ENCODE results near the gene SYNRG. TPM values are rescaled to one million over a fixed set of nuclear protein-coding genes. Genes with fewer than 3 reads are reported as not detected.

The SYNRG gene
- total RNA-seq, 1 experiment from 2014 or later: 46.6 TPM

GRCh38 chr17:37585066-37585465, 24.2 kb downstream of the SYNRG start:
- Histone ChIP-seq H3K27me3 (ENCODE audit: low read length) (no peaks in the 10 kb centered on the region), H3K9me3 (ENCODE audit: low read length) (no peaks in the 10 kb centered on the region), H2AFZ (ENCODE audit: low read length) (no peak overlapping the region), H3K36me3 (ENCODE audit: insufficient read depth, low read length) (peaks cover 47% of the 10 kb centered on the region), H3K9ac (ENCODE audit: low read length) (no peak overlapping the region), H3K27ac (ENCODE audit: low read length) (no peak overlapping the region), H3K4me2 (ENCODE audit: low read depth, low read length, poor library complexity, severe bottlenecking) (no peak overlapping the region), H3K79me2 (ENCODE audit: low read length) (peaks cover 33% of the 10 kb centered on the region), H4K20me1 (ENCODE audit: insufficient read depth, low read depth, low read length) (no peaks in the 10 kb centered on the region), H3K4me1 (ENCODE audit: low read length) (no peaks in the 10 kb centered on the region), H3K9me2 (replicated peaks; ENCODE audit: insufficient read depth, low read length) (no peaks in the 10 kb centered on the region), H3K4me3 (ENCODE audit: low read length) (no peak overlapping the region)
- DNase-seq: no peak

GRCh38 chr17:37576281-37576680, 32.9 kb downstream of the SYNRG start:
- Histone ChIP-seq H3K4me3 (ENCODE audit: low read length) (no peak overlapping the region), H3K27ac (ENCODE audit: low read length) (no peak overlapping the region), H3K36me3 (ENCODE audit: insufficient read depth, low read length) (peaks cover 43% of the 10 kb centered on the region), H3K4me2 (ENCODE audit: low read depth, low read length, poor library complexity, severe bottlenecking) (no peak overlapping the region), H3K9me3 (ENCODE audit: low read length) (no peaks in the 10 kb centered on the region), H3K27me3 (ENCODE audit: low read length) (no peaks in the 10 kb centered on the region), H4K20me1 (ENCODE audit: insufficient read depth, low read depth, low read length) (no peaks in the 10 kb centered on the region), H3K79me2 (ENCODE audit: low read length) (no peaks in the 10 kb centered on the region; the same call in 1 of the 2 replicates), H3K9me2 (replicated peaks; ENCODE audit: insufficient read depth, low read length) (no peaks in the 10 kb centered on the region), H3K4me1 (ENCODE audit: low read length) (no peaks in the 10 kb centered on the region), H2AFZ (ENCODE audit: low read length) (no peak overlapping the region), H3K9ac (ENCODE audit: low read length) (no peak overlapping the region)
- no peak for DNase-seq

- no peaks in the 10 kb centered on the region; the same call in 1 of the 2 replicates for H3K79me2 ChIP-seq (ENCODE audit: low read length)
- H3K9me3 ChIP-seq (ENCODE audit: low read length): no peaks in the 10 kb centered on the region
- H3K9ac ChIP-seq (ENCODE audit: low read length): no peak overlapping the region
- H2AFZ ChIP-seq (ENCODE audit: low read length): no peak overlapping the region
- no peak overlapping the region for H3K27ac ChIP-seq (ENCODE audit: low read length)
- H3K4me1 ChIP-seq (ENCODE audit: low read length): no peaks in the 10 kb centered on the region
- H3K4me2 ChIP-seq (ENCODE audit: low read depth, low read length, poor library complexity, severe bottlenecking): no peak overlapping the region
- H3K4me3 ChIP-seq (ENCODE audit: low read length): no peak overlapping the region
- no peaks in the 10 kb centered on the region for H3K27me3 ChIP-seq (ENCODE audit: low read length)
- H4K20me1 ChIP-seq (ENCODE audit: insufficient read depth, low read depth, low read length): no peaks in the 10 kb centered on the region
- peaks cover 56% of the 10 kb centered on the region for H3K36me3 ChIP-seq (ENCODE audit: insufficient read depth, low read length)
- DNase-seq: no peak
- no peaks in the 10 kb centered on the region for H3K9me2 ChIP-seq (replicated peaks; ENCODE audit: insufficient read depth, low read length)
These were observed 34.8 kb downstream of the SYNRG start for GRCh38 chr17:37574427-37574826.

GRCh38 chr17:37571674-37572073, 37.5 kb downstream of the SYNRG start:
- no peak overlapping the region for H3K27ac ChIP-seq (ENCODE audit: low read length)
- H3K9ac ChIP-seq (ENCODE audit: low read length): no peak overlapping the region
- no peaks in the 10 kb centered on the region; the same call in none of the 2 replicates for H3K79me2 ChIP-seq (ENCODE audit: low read length)
- H3K9me3 ChIP-seq (ENCODE audit: low read length): no peaks in the 10 kb centered on the region
- no peak for DNase-seq
- no peaks in the 10 kb centered on the region for H4K20me1 ChIP-seq (ENCODE audit: insufficient read depth, low read depth, low read length)
- H3K9me2 ChIP-seq (replicated peaks; ENCODE audit: insufficient read depth, low read length): no peaks in the 10 kb centered on the region
- H2AFZ ChIP-seq (ENCODE audit: low read length): no peak overlapping the region
- H3K36me3 ChIP-seq (ENCODE audit: insufficient read depth, low read length): peaks cover 61% of the 10 kb centered on the region
- H3K27me3 ChIP-seq (ENCODE audit: low read length): no peaks in the 10 kb centered on the region
- H3K4me1 ChIP-seq (ENCODE audit: low read length): no peaks in the 10 kb centered on the region
- no peak overlapping the region for H3K4me2 ChIP-seq (ENCODE audit: low read depth, low read length, poor library complexity, severe bottlenecking)
- no peak overlapping the region for H3K4me3 ChIP-seq (ENCODE audit: low read length)

GRCh38 chr17:37570527-37571093, 38.6 kb downstream of the SYNRG start:
- no peaks in the 10 kb centered on the region for H3K9me3 ChIP-seq (ENCODE audit: low read length)
- H3K9me2 ChIP-seq (replicated peaks; ENCODE audit: insufficient read depth, low read length): no peaks in the 10 kb centered on the region
- no peak overlapping the region for H3K4me2 ChIP-seq (ENCODE audit: low read depth, low read length, poor library complexity, severe bottlenecking)
- peak; percentile 68 for DNase-seq
- no peaks in the 10 kb centered on the region for H4K20me1 ChIP-seq (ENCODE audit: insufficient read depth, low read depth, low read length)
- H2AFZ ChIP-seq (ENCODE audit: low read length): no peak overlapping the region
- H3K4me3 ChIP-seq (ENCODE audit: low read length): no peak overlapping the region
- H3K4me1 ChIP-seq (ENCODE audit: low read length): no peaks in the 10 kb centered on the region
- H3K9ac ChIP-seq (ENCODE audit: low read length): no peak overlapping the region
- no peak overlapping the region for H3K27ac ChIP-seq (ENCODE audit: low read length)
- no peaks in the 10 kb centered on the region for H3K27me3 ChIP-seq (ENCODE audit: low read length)
- no peaks in the 10 kb centered on the region; the same call in none of the 2 replicates for H3K79me2 ChIP-seq (ENCODE audit: low read length)
- H3K36me3 ChIP-seq (ENCODE audit: insufficient read depth, low read length): peaks cover 53% of the 10 kb centered on the region

- peaks cover 40% of the 10 kb centered on the region for H3K36me3 ChIP-seq (ENCODE audit: insufficient read depth, low read length)
These were observed 40.7 kb downstream of the SYNRG start for GRCh38 chr17:37568350-37569053.

DNA sequence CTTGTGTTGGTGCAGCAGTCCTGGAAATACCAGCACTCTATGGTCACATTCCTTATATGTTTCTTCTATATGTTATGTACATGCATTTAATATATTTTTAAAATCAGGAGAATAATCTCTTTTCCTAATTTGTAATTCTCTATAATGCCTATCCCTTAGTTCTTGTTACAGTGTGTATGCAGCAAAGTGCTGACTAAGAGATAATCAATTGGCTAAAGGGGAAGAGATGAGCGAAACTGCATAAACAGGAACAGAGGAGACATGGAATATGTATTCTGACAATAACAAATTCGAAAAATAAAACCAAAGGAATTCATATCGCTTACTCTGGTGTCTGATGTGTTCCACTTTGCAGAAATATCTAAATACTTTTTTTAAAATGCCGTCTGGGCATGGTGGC, 41.7 kb downstream of the SYNRG start:
- H2AFZ ChIP-seq (ENCODE audit: low read length): no peak overlapping the region
- H3K4me2 ChIP-seq (ENCODE audit: low read depth, low read length, poor library complexity, severe bottlenecking): no peak overlapping the region
- no peaks in the 10 kb centered on the region for H3K4me1 ChIP-seq (ENCODE audit: low read length)
- no peaks in the 10 kb centered on the region for H3K9me2 ChIP-seq (replicated peaks; ENCODE audit: insufficient read depth, low read length)
- H3K27ac ChIP-seq (ENCODE audit: low read length): no peak overlapping the region
- no peak overlapping the region for H3K4me3 ChIP-seq (ENCODE audit: low read length)
- H3K79me2 ChIP-seq (ENCODE audit: low read length): no peaks in the 10 kb centered on the region; the same call in 1 of the 2 replicates
- H4K20me1 ChIP-seq (ENCODE audit: insufficient read depth, low read depth, low read length): no peaks in the 10 kb centered on the region
- no peak for DNase-seq
- no peaks in the 10 kb centered on the region for H3K9me3 ChIP-seq (ENCODE audit: low read length)
- no peaks in the 10 kb centered on the region for H3K27me3 ChIP-seq (ENCODE audit: low read length)
- no peak overlapping the region for H3K9ac ChIP-seq (ENCODE audit: low read length)
- peaks cover 38% of the 10 kb centered on the region for H3K36me3 ChIP-seq (ENCODE audit: insufficient read depth, low read length)

More at GRCh38 chr17:37568350-37569053, 40.7 kb downstream of the SYNRG start:
- H3K27me3 ChIP-seq (ENCODE audit: low read length): no peaks in the 10 kb centered on the region
- no peaks in the 10 kb centered on the region for H4K20me1 ChIP-seq (ENCODE audit: insufficient read depth, low read depth, low read length)
- no peaks in the 10 kb centered on the region; the same call in 1 of the 2 replicates for H3K79me2 ChIP-seq (ENCODE audit: low read length)
- no peaks in the 10 kb centered on the region for H3K9me3 ChIP-seq (ENCODE audit: low read length)
- no peak overlapping the region for H3K4me3 ChIP-seq (ENCODE audit: low read length)
- no peak overlapping the region for H2AFZ ChIP-seq (ENCODE audit: low read length)
- no peaks in the 10 kb centered on the region for H3K4me1 ChIP-seq (ENCODE audit: low read length)
- H3K4me2 ChIP-seq (ENCODE audit: low read depth, low read length, poor library complexity, severe bottlenecking): no peak overlapping the region
- DNase-seq: no peak
- H3K9me2 ChIP-seq (replicated peaks; ENCODE audit: insufficient read depth, low read length): no peaks in the 10 kb centered on the region
- no peak overlapping the region for H3K27ac ChIP-seq (ENCODE audit: low read length)
- H3K9ac ChIP-seq (ENCODE audit: low read length): no peak overlapping the region

- Histone ChIP-seq H4K20me1 (ENCODE audit: insufficient read depth, low read depth, low read length) (no peaks in the 10 kb centered on the region), H2AFZ (ENCODE audit: low read length) (no peak overlapping the region), H3K27ac (ENCODE audit: low read length) (no peak overlapping the region), H3K4me3 (ENCODE audit: low read length) (no peak overlapping the region), H3K9me3 (ENCODE audit: low read length) (no peaks in the 10 kb centered on the region), H3K9me2 (replicated peaks; ENCODE audit: insufficient read depth, low read length) (no peaks in the 10 kb centered on the region), H3K4me1 (ENCODE audit: low read length) (no peaks in the 10 kb centered on the region), H3K4me2 (ENCODE audit: low read depth, low read length, poor library complexity, severe bottlenecking) (no peak overlapping the region), H3K9ac (ENCODE audit: low read length) (no peak overlapping the region), H3K79me2 (ENCODE audit: low read length) (no peaks in the 10 kb centered on the region; the same call in none of the 2 replicates), H3K36me3 (ENCODE audit: insufficient read depth, low read length) (peaks cover 42% of the 10 kb centered on the region), H3K27me3 (ENCODE audit: low read length) (no peaks in the 10 kb centered on the region)
- DNase-seq: peak; percentile 27
These were observed 42.1 kb downstream of the SYNRG start for GRCh38 chr17:37567137-37567536.
